GM18951 (cell line): Measurements from ENCODE around the gene PTCD3.
A peak's percentile ranks its signal among the peaks of the same experiment; 100 is the strongest.

Experiments
- POLR2A ChIP-seq: IDR thresholded peaks from 4 replicates; pipeline ENCODE4 v1.6.1; 2011; ENCODE audit warnings: mild to moderate bottlenecking; ENCODE audit not compliant: insufficient read length, insufficient read depth; ENCODE audit errors: extremely low read depth
- in situ Hi-C: fragments of 300-500 bp; cut with MboI; formaldehyde crosslinking; loops from one replicate; pipeline ENCODE4 v1.12.0; 2022; ENCODE audit warnings: low sequenced_read_pairs, mixed read lengths, inconsistent platforms; ENCODE audit not compliant: unreplicated experiment

Gene PTCD3

GRCh38 chr2:86140969-86141392 lies 34.9 kb downstream of the PTCD3 start:
- peak; percentile 3 for TF ChIP-seq POLR2A
- in situ Hi-C loops, result no loop called here

- peak; percentile 0 for TF ChIP-seq POLR2A
- in situ Hi-C loops, result no loop called here
These were observed 36.6 kb downstream of the PTCD3 start for GRCh38 chr2:86142436-86143257.

GRCh38 chr2:86143307-86143706 lies 37.3 kb downstream of the PTCD3 start:
- in situ Hi-C loops, result no loop called here
- no peak for TF ChIP-seq POLR2A

GRCh38 chr2:86143926-86144685 lies 38.1 kb downstream of the PTCD3 start:
- in situ Hi-C loops, result no loop called here
- no peak for TF ChIP-seq POLR2A

- no peak for TF ChIP-seq POLR2A
- in situ Hi-C loops, result no loop called here
These were observed 41.8 kb downstream of the PTCD3 start for GRCh38 chr2:86147793-86148192.

GRCh38 chr2:86150502-86150901 lies 44.5 kb downstream of the PTCD3 start:
- no peak for TF ChIP-seq POLR2A

GRCh38 chr2:86157009-86157556 lies 51.0 kb downstream of the PTCD3 start:
- in situ Hi-C loops, result no loop called here
- no peak for TF ChIP-seq POLR2A

More at GRCh38 chr2:86150502-86150901, 44.5 kb downstream of the PTCD3 start:
- in situ Hi-C loops, result no loop called here

- no peak for TF ChIP-seq POLR2A
- in situ Hi-C loops, result no loop called here
These were observed 52.3 kb downstream of the PTCD3 start for GRCh38 chr2:86158286-86158685.

- in situ Hi-C loops, result no loop called here
- TF ChIP-seq POLR2A, result no peak
These were observed 54.3 kb downstream of the PTCD3 start for GRCh38 chr2:86160156-86160952.

- no peak for TF ChIP-seq POLR2A
- in situ Hi-C loops, result no loop called here
These were observed 64.4 kb downstream of the PTCD3 start for GRCh38 chr2:86170449-86170848.

- in situ Hi-C loops, result no loop called here
- no peak for TF ChIP-seq POLR2A
These were observed 65.3 kb downstream of the PTCD3 start for GRCh38 chr2:86171295-86171694.

GRCh38 chr2:86172610-86173009 lies 66.6 kb downstream of the PTCD3 start:
- no peak for TF ChIP-seq POLR2A
- in situ Hi-C loops, result no loop called here

GRCh38 chr2:86174445-86174844 lies 68.4 kb downstream of the PTCD3 start:
- in situ Hi-C loops, result no loop called here
- TF ChIP-seq POLR2A, result no peak

- in situ Hi-C loops, result no loop called here
- TF ChIP-seq POLR2A, result no peak
These were observed 69.8 kb downstream of the PTCD3 start for GRCh38 chr2:86175828-86176227.
